ENCODE measurements around the gene PRR5. TPM values are rescaled to one million over a fixed set of nuclear protein-coding genes. Genes with fewer than 3 reads are reported as not detected.

PRR5 gene
- total RNA-seq, 1 donor from 2014 or later, result 12.4 TPM

- DNase-seq, result no peak
Observed at GRCh38 chr22:44759430-44760310, 57.7 kb downstream of the PRR5 start.

GRCh38 chr22:44760476-44760875 is 58.5 kb downstream of the PRR5 start:
- no peak for DNase-seq

- no peak for DNase-seq
Observed at GRCh38 chr22:44761025-44761424, 59.0 kb downstream of the PRR5 start.

GRCh38 chr22:44764373-44764772 is 62.4 kb downstream of the PRR5 start:
- DNase-seq, result no peak

GRCh38 chr22:44764974-44765373 is 63.0 kb downstream of the PRR5 start:
- no peak for DNase-seq

GRCh38 chr22:44765571-44766285 is 63.7 kb downstream of the PRR5 start:
- DNase-seq, result no peak

GRCh38 chr22:44773082-44773481 is 71.1 kb downstream of the PRR5 start:
- no peak for DNase-seq

- no peak for DNase-seq
Observed at GRCh38 chr22:44775862-44776261, 73.9 kb downstream of the PRR5 start.

- no peak for DNase-seq
Observed at GRCh38 chr22:44776605-44777363, 74.8 kb downstream of the PRR5 start.

GRCh38 chr22:44777364-44777755 is 75.4 kb downstream of the PRR5 start:
- no peak for DNase-seq

GRCh38 chr22:44780876-44781449 is 79.0 kb downstream of the PRR5 start:
- no peak for DNase-seq

- no peak for DNase-seq
Observed at GRCh38 chr22:44782363-44782963, 80.5 kb downstream of the PRR5 start.

GRCh38 chr22:44783091-44783490 is 81.1 kb downstream of the PRR5 start:
- no peak for DNase-seq

- DNase-seq, result peak; percentile 3
Observed at GRCh38 chr22:44783581-44783980, 81.6 kb downstream of the PRR5 start.

- no peak for DNase-seq
Observed at GRCh38 chr22:44786136-44786535, 84.1 kb downstream of the PRR5 start.

GRCh38 chr22:44786610-44787009 is 84.6 kb downstream of the PRR5 start:
- no peak for DNase-seq

Other genes with a start within 250 kb of the PRR5 start
- 17.2 and 23.1 TPM in 2 replicates for gene RTL6, start 204.0 kb upstream of the PRR5 start, total RNA-seq
- gene ARHGAP8, start 50.4 kb downstream of the PRR5 start, total RNA-seq, result 0.09 TPM in 1 of 2 replicates, not detected in the other